Panc1 (cell line): ENCODE data around the gene PPP1R9B. TPM values are rescaled to one million over a fixed set of nuclear protein-coding genes. Genes with fewer than 3 reads are reported as not detected.

ENCODE experiments used
- ATAC-seq: fragments of 200-7000 bp; cut with Tn5 transposase; 2 replicates; pipeline ENCODE4 v1.9.1; 2020; ENCODE audit warnings: mild to moderate bottlenecking, moderate library complexity
- BruUV-seq: library from RNA; stranded (reverse); fragments of 400-500 nt; replicated peaks from 2 replicates; lab custom pipeline; 2021; lab: Mats Ljungman, UMichigan
- CTCF ChIA-PET: fragments of 300-600 bp; sonication (Branson Sonifier 250); formaldehyde crosslinking; loops from one replicate; lab custom pipeline; 2022; ENCODE audit warnings: antibody characterized with exemption; lab: Charles Lee
- POLR2A ChIA-PET: fragments of 300-600 bp; sonication (Branson Sonifier 250); formaldehyde crosslinking; loops from one replicate; lab custom pipeline; 2022; ENCODE audit warnings: antibody characterized with exemption; lab: Charles Lee
- DNase-seq: peaks from one replicate; pipeline ENCODE4 v3.0.0-alpha.2; 2010; ENCODE audit warnings: low read depth, low spot score
- H3K27ac ChIP-seq: 2 replicates; pipeline ENCODE4 v1.5.1; 2011; ENCODE audit warnings: mild to moderate bottlenecking, low read length, inconsistent platforms
- H3K27me3 ChIP-seq: fragments of 200-500 bp; sonication (Bioruptor generic); 2 replicates; pipeline ENCODE4 v1.6.0; 2014; ENCODE audit warnings: low read length, inconsistent platforms; ENCODE audit not compliant: control insufficient read depth, insufficient read depth
- H3K36me3 ChIP-seq: fragments of 200-500 bp; sonication (Bioruptor generic); 2 replicates; pipeline ENCODE4 v1.5.1; 2014; ENCODE audit warnings: inconsistent platforms, mild to moderate bottlenecking, low read length, moderate library complexity; ENCODE audit not compliant: control insufficient read depth, insufficient read depth
- H3K4me1 ChIP-seq: 2 replicates; pipeline ENCODE4 v1.5.1; 2011; ENCODE audit warnings: inconsistent platforms, mild to moderate bottlenecking, low read length, moderate library complexity; ENCODE audit not compliant: control insufficient read depth, insufficient read depth
- H3K4me3 ChIP-seq, 2 experiments: 2 replicates each; pipeline ENCODE4 v1.5.1; 2011 to 2012; ENCODE audit warnings: low read depth in 2 of 2, low read length in 2 of 2, mild to moderate bottlenecking in 2 of 2, inconsistent platforms in 1 of 2, moderate library complexity in 1 of 2
- H3K9me3 ChIP-seq: fragments of 200-500 bp; sonication (Bioruptor generic); 2 replicates; pipeline ENCODE4 v1.5.1; 2014; ENCODE audit warnings: low read depth, mild to moderate bottlenecking, inconsistent platforms, low read length, moderate library complexity; ENCODE audit not compliant: control insufficient read depth, insufficient read depth
- POLR2AphosphoS5 ChIP-seq: IDR thresholded peaks from 2 replicates; pipeline ENCODE4 v1.6.1; 2012; ENCODE audit warnings: mild to moderate bottlenecking, low read depth, low read length, moderate library complexity
- SIN3A ChIP-seq: IDR thresholded peaks from 2 replicates; pipeline ENCODE4 v1.6.1; 2012; ENCODE audit warnings: low read depth, mild to moderate bottlenecking, low read length, moderate library complexity, borderline replicate concordance; ENCODE audit not compliant: insufficient read depth
- TCF7L2 ChIP-seq: IDR thresholded peaks from 2 replicates; pipeline ENCODE4 v1.6.1; 2011; ENCODE audit warnings: mild to moderate bottlenecking, low read depth, low read length, inconsistent platforms
- in situ Hi-C: cut with HindIII; loops from 2 replicates; pipeline ENCODE4 v1.10.0; 2016; ENCODE audit warnings: low sequenced_read_pairs, low pct_unique_long_range_greater_than_20kb
- intact Hi-C: fragments of 100-400 bp; cut with micrococcal nuclease; formaldehyde crosslinking; loops from one replicate; pipeline ENCODE4 v1.10.0; 2022; ENCODE audit not compliant: unreplicated experiment
- total RNA-seq: library from RNA; stranded (reverse); gene quantifications from one replicate; pipeline ENCODE4 v1.2.1, GENCODE V29; 2021; ENCODE audit not compliant: unreplicated experiment
- TF ChIP-seq, protein P1 (sequence below): fragments of 450-650 bp; IDR thresholded peaks from 2 replicates; pipeline ENCODE4 v1.5.1; 2017; ENCODE audit warnings: mild to moderate bottlenecking
- TF ChIP-seq, protein P2 (sequence below), 2 experiments: IDR thresholded peaks; 2 replicates each; pipeline ENCODE4 v1.6.1; 2011 to 2012; ENCODE audit warnings: low read depth in 2 of 2, control low read depth in 1 of 2, low read length in 1 of 2, mild to moderate bottlenecking in 1 of 2, moderate library complexity in 1 of 2; ENCODE audit not compliant: insufficient read depth in 1 of 2

Gene PPP1R9B
- total RNA-seq, 1 experiment from 2014 or later, result 114 TPM

DNA sequence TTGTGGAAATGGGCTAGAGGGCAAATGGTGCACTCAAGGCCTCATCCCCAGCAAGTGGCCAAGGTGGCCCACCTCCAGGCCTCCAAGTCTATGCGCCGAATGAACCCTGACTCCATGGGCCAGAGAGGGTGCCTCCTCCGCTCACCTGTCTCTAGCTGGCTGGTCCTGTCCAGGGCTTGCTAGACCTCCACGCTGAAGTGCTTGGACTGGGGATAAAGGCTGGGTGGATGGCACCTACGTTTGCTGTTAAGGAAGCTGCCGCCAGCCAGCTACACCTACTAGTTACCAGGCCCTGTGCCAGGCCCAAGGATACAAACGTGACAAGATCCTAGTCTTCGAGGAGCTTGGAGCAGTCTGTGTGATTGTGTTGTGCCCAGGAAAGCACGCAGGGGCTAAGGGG lies 14.6 kb upstream of the PPP1R9B start:
- intact Hi-C loops, result no loop called here
- DNase-seq (no peak), ATAC-seq (no peak)
- TF ChIP-seq POLR2AphosphoS5, result no peak
- no peak for TF ChIP-seq TCF7L2
- TF ChIP-seq, protein P1, sequence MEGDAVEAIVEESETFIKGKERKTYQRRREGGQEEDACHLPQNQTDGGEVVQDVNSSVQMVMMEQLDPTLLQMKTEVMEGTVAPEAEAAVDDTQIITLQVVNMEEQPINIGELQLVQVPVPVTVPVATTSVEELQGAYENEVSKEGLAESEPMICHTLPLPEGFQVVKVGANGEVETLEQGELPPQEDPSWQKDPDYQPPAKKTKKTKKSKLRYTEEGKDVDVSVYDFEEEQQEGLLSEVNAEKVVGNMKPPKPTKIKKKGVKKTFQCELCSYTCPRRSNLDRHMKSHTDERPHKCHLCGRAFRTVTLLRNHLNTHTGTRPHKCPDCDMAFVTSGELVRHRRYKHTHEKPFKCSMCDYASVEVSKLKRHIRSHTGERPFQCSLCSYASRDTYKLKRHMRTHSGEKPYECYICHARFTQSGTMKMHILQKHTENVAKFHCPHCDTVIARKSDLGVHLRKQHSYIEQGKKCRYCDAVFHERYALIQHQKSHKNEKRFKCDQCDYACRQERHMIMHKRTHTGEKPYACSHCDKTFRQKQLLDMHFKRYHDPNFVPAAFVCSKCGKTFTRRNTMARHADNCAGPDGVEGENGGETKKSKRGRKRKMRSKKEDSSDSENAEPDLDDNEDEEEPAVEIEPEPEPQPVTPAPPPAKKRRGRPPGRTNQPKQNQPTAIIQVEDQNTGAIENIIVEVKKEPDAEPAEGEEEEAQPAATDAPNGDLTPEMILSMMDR, result no peak
- TF ChIP-seq SIN3A, result no peak
- TF ChIP-seq, protein P2, sequence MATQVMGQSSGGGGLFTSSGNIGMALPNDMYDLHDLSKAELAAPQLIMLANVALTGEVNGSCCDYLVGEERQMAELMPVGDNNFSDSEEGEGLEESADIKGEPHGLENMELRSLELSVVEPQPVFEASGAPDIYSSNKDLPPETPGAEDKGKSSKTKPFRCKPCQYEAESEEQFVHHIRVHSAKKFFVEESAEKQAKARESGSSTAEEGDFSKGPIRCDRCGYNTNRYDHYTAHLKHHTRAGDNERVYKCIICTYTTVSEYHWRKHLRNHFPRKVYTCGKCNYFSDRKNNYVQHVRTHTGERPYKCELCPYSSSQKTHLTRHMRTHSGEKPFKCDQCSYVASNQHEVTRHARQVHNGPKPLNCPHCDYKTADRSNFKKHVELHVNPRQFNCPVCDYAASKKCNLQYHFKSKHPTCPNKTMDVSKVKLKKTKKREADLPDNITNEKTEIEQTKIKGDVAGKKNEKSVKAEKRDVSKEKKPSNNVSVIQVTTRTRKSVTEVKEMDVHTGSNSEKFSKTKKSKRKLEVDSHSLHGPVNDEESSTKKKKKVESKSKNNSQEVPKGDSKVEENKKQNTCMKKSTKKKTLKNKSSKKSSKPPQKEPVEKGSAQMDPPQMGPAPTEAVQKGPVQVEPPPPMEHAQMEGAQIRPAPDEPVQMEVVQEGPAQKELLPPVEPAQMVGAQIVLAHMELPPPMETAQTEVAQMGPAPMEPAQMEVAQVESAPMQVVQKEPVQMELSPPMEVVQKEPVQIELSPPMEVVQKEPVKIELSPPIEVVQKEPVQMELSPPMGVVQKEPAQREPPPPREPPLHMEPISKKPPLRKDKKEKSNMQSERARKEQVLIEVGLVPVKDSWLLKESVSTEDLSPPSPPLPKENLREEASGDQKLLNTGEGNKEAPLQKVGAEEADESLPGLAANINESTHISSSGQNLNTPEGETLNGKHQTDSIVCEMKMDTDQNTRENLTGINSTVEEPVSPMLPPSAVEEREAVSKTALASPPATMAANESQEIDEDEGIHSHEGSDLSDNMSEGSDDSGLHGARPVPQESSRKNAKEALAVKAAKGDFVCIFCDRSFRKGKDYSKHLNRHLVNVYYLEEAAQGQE (IDR thresholded peaks at IDR 0.05; ENCODE audit: insufficient read depth in 1 of 2, low read depth in 2 of 2, low read length in 1 of 2), result no peak
- ChIA-PET POLR2A (no interaction called here), CTCF (interaction anchor here (0.6 to 1.3 kb wide), 3 partner anchors 14 to 155 kb away, joined by 3 to 4 read pairs (median 4); partner anchors contain the start of gene PPP1R9B)
- H3K27ac ChIP-seq, result no peak overlapping the region
- H3K4me1 ChIP-seq, result peaks cover 6% of the 10 kb centered on the region; the same call in 1 of the 2 replicates
- no peaks in the 10 kb centered on the region for H3K27me3 ChIP-seq
- no peaks in the 10 kb centered on the region for H3K36me3 ChIP-seq
- no TSS peak for BruUV-seq
- no peaks in the 10 kb centered on the region for H3K9me3 ChIP-seq
- H3K4me3 ChIP-seq, result no peak overlapping the region
- in situ Hi-C loops, result no loop called here

DNA sequence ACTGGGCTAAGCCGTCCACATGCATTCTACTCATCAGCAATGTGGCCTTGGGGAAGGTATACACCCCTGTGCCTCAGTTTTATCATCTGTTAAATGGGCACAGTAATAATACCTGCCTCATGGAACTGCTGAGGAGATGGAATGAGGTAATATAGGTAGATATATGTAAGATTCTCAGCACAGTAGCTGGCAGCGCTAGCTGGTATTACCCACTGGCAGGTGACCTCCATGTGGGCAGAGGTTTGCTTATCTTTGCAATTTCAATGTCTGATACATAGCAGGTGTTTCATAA lies 14.2 kb upstream of the PPP1R9B start:
- H3K27me3 ChIP-seq, result no peaks in the 10 kb centered on the region
- in situ Hi-C loops (no loop called here), intact Hi-C loops (no loop called here)
- H3K4me3 ChIP-seq, result no peak overlapping the region
- H3K4me1 ChIP-seq, result peaks cover 5% of the 10 kb centered on the region; the same call in 1 of the 2 replicates
- no peaks in the 10 kb centered on the region for H3K36me3 ChIP-seq
- ChIA-PET POLR2A (no interaction called here), CTCF (interaction anchor here (1.2 kb wide), 1 partner anchor 156 kb away, joined by 3 read pairs; no protein-coding TSS in a partner anchor)
- TF ChIP-seq, protein P2 (IDR thresholded peaks at IDR 0.05; ENCODE audit: insufficient read depth in 1 of 2, low read depth in 2 of 2, low read length in 1 of 2), result no peak
- BruUV-seq, result no TSS peak
- DNase-seq (no peak), ATAC-seq (no peak)
- no peaks in the 10 kb centered on the region for H3K9me3 ChIP-seq
- no peak overlapping the region for H3K27ac ChIP-seq
